ENCODE data around the gene CIAO3.
"Not testable (repeated sequence)": the region's sequence is repeated elsewhere in the genome, so short reads cannot be mapped to it uniquely, and the experiment has no call there.

The CIAO3 gene

DNA sequence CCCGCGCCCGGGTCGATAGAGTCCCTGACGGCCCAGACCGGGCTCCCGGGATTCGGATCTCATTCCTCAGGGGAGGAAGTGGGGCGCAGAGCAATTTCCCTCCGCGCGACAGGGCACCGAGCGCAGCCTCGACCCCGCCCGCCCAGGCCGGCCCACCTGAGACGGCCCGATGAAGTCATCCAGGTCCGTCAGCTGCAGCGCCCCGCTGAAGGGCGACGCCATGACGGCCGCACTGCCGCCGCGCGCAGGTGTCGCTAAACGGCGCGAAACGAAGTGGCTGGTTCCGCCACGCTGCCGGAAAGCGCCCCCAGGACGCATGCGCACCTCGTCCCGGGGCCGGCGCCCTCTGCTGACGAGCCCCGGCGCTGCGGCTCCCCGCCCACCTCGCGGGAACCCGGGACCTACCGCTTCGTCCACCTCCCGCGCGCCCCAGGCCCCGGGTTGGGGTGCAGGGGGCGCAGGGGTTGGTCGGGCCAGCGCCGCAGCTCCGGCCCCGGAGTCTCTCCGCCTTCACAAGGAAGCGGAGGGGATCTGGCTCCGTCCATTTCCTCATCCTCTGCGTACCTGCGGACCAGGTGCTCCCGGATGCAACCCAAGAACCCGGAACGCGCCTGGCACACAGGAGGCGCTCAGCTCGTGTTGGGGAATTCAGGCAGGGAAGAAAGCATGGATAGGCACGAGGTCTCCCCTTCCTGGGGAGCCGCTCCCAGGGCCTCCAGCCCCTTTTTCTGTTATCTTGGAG is at the start of gene CIAO3:
Gene CIAO3, minus strand, starts transcription at position 234 of the 742 bp plus-strand sequence. Its CDS starts 12 bp downstream, at position 222.
- peak; percentile 74 for DNase-seq

DNA sequence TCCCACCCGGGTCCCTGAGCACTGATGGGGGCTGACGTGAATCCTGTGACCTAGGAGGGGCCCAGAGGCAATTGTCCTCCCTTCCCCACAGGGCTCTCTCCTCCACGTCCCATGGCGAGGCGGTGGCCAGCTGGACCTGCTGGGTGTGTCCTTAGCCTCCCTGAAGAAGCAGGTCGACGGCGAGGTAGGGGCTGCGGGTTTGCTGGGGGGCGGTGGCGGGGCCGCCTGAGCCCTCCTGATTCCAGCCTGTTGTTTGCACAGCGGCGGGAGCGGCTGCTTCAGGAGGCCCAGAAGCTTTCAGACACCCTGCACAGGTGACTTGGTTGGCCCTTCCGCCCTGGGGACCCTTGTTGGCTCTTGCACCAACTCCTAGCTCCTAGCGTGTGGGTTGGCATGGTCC is 49.3 kb upstream of the CIAO3 start:
- no peak for DNase-seq

DNA sequence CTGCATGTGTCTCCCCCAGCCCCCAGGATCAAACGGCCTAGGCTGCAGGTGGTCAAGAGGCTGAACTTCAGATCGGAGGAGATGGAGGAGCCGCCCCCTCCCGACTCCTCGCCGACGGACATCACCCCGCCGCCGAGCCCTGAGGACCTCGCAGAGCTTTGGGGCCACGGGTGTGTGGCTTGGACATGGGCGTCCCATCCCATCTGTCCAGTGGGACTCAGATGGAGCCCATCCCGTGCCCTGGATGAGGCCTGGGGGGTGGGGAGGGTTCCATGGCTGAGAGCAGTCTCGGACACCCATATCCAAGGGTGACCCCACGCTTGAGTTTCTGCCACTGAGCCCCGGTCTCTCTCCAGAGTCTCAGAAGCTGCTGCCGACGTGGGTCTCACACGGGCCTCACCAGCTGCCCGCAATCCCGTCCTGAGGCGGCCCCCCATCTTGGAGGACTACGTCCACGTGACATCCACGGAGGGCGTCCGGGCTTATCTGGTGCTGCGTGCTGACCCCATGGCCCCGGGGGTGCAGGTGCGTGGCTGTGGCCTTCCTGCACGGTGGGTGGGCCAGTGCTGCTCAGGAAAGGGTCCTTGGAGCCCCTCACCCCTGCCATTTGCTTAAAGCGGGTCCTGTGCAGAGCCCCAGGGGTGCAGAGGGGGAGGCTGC is 48.5 kb upstream of the CIAO3 start:
- no peak for DNase-seq

DNA sequence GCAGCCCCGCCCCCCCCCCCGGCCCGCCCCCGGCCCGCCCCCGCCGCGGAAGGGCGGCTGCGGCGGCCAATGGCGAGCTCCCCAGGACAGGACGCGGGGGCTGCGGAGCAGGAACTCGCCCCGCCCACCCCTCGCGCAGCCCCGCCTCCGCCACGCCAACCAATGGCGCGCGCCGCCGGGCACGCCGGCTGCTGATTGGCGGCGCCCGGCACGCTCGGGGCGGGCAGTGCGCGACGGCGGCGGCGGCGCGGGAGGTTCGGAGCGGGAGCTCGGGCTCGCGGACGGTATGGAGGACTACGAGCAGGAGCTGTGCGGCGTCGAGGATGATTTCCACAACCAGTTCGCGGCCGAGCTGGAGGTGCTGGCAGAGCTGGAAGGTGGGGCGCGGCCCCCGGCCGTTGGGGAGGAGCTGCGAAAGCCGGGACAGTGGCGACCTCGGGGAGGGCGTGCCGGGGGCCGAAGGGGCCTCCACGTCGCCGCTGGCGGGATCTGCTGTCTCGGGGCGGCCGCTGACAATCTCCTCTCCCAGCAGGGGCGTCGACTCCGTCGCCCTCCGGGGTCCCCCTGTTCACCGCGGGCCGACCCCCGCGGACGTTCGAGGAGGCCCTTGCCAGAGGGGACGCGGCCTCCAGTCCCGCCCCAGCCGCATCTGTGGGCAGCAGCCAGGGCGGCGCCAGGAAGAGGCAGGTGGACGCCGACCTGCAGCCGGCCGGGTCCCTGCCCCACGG is 47.8 kb upstream of the CIAO3 start, which contains the start of gene CHTF18:
Gene CHTF18, plus strand, starts transcription at position 222 of the 728 bp plus-strand sequence. Its CDS starts 65 bp downstream, at position 287.
- peak; percentile 76 for DNase-seq

DNA sequence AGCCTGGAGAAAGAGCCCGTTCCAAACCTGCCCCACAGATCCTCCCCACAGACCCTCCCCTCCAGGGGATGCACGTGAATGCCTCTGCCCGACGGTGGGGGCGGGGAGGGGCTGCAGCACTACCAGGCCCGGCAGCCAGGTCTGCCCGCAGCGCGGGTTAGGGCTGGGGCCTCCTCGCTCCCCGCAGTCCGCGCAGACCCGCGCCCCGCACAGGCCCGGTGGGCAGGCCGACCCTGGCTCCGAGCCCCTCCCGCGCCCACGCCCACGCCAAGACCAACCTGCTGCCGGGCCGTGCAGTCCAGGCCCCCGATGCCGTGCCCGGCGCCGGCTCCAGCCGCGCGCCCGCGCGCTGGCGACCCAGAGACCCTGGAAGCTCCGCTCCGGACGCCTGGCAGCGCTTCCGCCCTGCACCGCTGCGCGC is 47.2 kb upstream of the CIAO3 start, which contains the start of gene RPUSD1:
Gene RPUSD1, minus strand, starts transcription at position 404 of the 421 bp plus-strand sequence. CDS start 644 bp downstream, outside the sequence.
- DNase-seq, result no peak

DNA sequence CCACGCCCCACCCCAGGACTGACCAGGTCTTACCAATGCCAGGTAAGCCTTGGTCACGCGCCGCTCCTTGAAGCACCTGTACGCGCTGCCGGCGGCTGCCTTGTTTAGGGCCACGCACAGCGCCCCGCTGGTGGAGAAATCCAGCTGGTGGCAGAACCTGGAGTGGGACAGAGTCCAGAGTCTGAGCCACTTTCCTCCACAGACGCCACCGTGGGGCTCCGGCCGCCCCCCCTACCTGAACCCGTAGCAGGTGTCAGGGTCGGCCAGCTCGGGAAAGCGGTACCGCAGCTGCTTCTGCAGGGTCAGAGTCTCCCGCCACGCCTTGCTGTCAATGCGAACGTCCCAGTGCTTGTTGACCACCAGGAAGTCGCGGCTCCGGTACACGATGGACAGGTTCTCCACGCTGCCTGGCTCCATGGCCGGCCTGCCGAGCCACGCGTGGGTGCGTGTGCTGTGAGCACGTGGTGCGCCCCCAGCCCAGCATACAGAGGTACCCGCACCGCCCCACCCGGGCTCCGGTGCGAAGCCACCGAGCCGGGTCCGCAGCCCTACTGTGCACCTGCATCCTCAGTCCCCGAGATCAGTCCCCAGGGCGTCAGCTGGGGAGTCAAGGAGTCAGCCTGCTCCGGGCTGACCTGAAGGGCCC is 46.6 kb upstream of the CIAO3 start:
- DNase-seq, result no peak

DNA sequence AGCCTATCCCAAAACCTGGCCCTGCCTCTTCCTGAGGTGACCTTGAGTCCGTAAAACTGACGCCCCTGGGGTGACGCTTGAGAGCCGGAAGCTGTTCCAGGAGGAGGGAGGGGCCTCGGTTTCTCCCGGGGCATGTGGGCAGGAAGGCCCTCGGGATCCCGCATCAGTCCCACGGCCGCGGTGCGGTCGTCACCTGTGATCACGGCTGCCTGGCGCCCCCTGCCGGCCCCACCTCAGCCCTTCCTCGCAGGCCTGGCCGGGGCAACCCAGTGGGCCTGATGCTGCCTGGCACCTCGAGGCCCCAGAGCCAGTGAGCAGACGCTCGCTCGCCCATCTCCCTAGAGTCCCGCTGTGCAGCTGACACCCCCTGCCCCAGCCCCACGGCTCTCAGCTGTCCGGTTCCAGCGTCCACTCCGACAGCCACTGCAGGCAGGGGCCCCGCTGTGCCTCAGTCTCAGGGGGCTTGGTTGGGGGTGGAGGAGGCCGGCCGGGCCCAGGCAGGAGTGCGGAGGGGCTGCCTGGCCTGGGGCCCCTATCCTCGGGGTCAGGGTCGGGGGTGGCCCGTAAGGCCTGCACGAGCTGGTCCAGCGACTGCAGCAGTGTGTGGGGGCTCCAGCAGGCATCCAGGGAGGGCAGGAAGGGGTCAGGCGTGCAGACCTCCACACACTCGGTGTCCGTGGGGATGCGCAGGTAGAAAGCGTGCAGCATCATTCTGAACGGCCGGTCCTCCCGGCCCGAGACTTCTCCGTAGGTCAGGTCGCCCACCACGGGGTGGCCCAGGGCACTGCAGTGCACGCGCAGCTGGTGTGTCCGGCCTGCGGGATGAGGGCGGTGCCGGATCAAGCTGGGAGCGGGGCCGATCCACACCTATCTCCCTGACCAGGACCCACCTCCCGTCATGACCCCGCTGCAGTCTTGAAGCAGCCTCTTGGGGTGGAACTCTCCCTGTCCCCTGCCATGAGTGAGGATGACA is 45.1 kb upstream of the CIAO3 start:
- no peak for DNase-seq

DNA sequence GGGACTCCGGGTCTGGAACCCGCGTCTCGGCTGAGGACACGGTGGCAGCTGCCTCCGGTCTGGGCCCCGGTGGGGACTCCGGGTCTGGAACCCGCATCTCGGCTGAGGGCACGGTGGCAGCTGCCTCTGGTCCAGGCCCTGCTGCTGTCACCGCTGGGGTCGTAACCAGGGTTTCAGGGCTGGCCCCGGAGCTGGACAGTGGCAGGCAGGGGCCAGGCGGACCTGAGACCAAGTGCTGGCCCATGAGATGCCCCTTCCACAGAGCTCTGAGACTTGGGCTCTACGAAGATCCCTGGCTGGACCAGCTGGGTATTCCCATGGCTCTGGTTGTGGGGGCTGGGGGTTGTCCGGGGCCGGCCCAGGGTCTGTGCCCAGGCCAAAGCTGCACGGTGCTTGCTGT is 43.6 kb upstream of the CIAO3 start:
- no peak for DNase-seq

DNA sequence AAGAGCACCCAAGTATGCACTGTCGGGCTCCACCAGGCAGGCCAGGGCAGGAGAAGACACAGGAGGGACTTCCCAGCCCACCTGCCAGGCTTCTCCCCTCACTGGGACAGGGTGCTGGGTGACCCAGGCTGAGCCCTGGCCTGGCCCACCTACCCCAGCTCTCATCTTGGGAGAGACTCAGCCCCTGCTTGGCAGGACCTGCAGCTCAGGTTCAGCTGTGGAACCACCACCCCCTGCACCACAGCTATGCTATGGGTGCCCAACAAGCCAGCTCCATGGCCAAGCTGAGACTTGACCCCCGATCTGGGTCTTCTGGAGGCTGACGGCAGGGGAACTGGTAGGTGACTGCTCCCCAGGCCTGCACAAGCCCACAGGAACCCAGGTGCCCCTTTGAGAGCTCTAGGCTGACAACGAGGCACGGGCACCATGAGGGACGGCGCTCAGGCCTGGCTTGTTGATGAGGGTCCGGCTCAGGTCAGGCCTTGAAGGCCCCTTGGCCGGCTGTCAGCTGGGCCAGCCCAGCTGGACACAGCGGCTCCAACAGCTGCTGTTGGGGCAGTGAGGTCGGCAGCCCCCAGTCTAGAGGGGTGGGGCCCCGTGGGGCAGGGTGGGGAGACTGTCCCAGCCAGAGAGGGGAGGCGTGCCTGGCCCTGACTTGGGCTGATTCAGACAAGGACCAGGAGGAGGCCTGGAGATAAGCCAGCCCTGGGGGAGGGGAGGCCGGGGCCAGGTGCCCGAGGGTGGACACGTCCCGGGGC is 42.8 kb upstream of the CIAO3 start:
- DNase-seq, result no peak

DNA sequence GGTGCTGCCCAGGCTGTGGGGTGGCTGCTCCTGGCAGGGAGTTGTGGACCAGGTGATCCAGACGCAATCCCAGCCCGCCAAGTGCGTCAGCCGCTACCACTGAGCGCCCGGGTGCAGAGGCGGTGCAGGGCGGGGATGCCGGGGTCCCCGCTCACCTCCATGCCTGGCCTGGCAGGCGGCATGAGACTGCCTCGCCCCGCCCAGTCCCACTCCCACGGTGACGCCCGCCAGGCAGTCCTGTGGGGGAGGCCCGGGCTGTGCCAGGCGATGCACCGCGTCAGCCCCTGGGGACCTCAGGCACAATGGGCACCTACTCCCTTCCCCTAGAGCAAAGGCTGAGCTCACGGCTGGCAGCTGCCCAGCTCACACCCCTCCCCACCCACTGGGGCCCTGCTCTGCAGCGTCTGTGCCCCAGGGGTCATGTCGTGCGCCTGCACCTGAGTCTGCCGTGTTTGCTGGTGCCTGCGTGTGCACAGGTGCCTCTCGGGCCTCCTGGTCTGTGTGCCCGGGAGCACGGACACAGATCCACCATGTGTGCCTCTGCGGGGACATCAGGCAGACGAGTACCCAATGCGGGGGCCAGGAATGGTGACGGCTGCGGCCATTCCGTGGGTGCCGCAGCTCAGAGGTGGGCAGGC is 42.1 kb upstream of the CIAO3 start:
- DNase-seq, result peak; percentile 65

DNA sequence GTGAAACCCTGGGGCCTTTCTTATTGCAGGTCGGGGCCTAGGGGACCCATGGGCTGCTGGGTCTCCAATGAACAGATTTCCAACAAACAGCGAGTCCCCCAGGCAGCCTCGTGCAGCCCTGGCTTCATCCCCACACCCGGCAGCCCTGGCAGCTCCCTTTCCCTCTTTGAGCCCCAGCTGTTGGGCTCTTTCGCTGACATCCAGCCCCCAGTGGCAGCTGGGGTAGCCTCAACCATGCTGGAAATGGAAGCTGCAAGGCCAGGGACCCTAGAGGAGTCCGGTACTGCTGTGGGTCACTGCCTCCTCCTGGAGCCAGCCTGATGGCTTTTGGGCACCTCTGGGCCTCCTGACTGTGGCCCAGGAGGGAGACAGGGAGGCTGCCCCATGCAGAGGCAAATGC is 41.5 kb upstream of the CIAO3 start:
- DNase-seq, result no peak

DNA sequence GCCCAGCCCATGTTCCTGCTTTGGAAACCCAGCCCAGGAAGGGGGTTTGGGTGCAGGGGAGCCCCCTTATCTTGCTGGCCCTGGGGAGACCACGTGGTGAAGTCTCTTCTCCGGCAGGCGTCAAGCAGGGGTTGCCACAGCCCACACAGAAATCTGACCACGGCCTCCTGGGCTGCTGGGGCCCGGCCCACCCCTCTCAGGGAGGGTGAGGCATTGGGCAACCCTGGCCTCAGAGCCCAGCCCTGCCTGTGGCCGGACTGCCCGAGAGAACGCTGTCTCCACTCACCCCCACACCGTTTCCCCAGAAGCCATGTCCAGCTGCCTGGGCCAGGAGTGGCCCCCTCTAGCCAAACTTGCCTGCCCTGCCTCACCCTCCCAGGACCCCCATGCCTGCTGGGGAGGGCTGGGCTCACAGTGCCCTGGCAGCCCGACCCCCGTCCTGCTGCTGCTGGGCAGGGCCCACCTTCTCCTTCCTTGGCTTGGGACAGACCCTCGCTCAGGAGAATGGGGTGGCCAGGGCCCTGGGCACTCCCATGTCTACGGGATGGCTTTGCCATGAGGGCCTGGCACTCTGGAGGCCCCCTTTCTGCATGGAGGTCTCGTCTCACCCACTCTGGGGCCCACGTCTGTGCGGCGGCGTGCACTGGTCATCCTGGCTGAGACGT is 40.7 kb upstream of the CIAO3 start:
- DNase-seq, result no peak

DNA sequence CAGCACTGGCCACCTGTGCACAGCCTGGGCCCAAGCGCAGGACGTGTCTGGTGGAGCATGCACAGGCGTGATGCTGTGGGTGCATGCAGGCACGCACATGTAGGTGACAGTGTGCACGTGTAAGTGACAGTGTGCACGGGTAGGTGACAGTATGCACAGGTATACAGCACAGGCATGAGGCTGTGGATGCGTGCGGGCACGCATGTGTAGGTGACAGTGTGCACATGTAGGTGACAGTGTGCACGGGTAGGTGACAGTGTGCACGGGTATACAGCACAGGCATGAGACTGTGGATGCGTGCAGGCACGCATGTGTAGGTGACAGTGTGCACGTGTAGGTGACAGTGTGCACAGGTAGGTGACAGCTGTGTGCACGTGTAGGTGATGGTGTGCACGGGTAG is 39.5 kb upstream of the CIAO3 start:
- no peak for DNase-seq

DNA sequence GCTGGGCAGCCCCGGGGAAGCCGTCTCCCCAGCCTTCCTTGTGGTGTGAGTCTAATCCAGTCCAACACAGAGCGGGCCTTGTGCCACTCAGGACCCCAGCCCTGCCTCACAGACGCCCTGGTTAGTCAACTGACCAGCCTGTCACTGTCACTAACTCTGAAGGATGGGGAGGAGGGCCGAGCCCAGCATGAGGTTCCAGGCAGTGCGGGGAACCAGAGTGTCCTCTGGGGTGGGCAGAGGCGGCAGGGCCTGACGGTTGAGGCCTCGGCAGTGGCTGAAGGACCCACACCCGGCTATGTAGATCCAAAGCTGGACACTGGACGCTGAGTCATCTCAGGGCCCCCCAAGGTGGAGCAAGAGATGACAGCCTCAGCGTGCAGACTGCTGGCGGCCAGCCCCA is 38.8 kb upstream of the CIAO3 start:
- DNase-seq, result no peak

DNA sequence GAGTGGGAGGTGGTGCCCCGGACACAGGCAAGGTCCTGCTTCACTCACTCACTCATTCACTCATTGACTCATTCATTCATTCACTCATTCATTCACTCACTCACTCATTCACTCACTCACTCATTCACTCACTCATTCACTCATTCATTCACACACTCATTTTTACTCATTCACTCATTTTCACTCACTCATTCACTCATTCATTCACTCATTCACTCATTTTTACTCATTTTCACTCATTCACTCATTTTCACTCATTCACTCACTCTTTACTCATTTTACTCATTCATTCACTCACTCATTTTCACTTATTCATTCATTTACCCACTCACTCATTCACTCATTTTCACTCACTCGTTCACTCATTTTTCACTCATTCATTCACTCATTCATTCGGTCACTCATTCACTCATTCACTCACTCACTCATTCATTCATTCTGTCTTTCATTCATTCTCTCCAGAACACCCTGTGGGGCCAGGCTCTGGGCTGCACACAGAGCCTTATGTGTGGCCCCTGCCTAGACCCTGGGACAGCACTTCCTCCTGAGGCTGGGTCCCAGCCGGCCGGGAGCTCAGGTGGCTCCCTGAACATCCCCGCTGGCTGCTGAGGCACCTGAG is 38.2 kb upstream of the CIAO3 start:
- DNase-seq, result no peak

DNA sequence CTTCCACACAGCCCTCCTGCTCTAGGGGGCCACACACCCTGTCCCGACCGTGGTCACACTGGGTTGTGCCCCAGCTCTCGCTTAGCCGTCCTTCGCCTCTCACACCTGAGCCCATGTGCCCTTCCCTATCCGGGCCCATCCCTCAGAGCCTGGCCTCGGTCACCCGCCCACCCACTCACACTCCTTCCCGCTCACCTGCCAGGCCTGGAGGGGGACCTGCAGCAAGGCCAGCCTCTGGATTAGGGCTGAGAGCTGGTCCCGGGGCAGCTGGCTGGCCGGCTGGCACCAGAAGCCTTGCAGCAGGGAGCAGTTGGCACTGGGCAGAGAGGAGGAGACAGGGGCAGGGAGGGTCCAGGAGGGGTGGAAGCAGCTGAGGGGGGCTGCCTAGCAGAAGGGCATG is 37.6 kb upstream of the CIAO3 start:
- DNase-seq, result no peak

DNA sequence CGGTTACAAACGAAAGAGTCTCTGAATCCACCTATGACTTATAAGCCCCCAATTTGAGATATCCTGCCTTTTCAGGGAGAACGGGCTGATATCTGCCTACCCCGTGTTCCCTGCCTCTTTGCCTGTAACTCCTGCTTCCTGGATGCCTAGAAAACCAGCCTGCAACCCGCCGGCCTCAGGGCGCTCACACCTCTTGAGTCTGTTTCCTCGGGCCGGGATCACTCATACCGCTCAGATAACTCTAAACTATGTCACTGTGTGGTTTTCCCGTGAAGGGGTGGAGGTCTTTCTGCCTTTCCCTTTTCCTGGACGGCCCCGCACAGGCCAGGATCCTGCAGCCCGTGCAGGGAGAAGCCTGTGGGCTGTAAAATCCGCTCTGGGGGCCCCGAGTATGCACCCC is 37.0 kb upstream of the CIAO3 start:
- DNase-seq, result no peak

DNA sequence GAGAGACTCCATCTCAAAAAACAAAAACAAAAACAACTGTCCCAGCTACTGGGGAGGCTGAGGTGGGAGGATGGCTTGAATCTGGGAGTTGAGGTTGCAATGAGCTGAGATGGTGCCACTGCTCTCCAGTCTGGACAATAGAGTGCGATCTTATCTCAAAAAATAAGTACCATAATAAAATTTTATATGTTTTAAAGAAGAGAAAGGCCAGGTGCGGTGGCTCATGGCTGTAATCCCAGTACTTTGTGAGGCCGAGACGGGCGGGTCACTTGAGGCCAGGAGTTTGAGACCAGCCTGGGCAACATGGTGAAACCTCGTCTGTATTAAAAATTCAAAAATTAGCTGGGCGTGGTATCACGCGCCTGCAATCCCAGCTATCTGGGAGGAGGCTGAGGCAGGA is 36.0 kb upstream of the CIAO3 start:
- no peak for DNase-seq

DNA sequence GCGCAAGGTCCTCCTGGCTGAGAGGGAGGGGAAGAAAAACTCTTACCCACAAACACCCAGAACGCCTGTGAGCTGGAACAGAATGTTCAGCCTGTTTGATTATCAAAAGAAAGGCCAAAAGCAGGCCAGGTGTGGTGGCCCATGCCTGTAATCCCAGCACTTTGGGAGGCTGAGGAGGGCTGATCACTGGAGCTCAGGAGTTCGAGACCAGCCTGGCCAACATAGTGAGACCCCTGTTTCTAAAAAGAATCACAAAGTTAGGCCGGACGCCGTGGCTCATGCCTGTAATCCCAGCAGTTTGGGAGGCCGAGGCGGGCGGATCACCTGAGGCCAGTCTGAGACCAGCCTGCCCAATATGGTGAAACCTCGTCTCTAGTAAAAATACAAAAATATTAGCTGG is 35.5 kb upstream of the CIAO3 start:
- DNase-seq, result not testable (repeated sequence)

Measured in DMS79 treated with DMSO at 0.1 percent for 48 hours (cell line).